GM19351 (cell line): Measurements from ENCODE around the gene E2F2.

Experiments
- ATAC-seq: cut with Tn5 transposase; IDR thresholded peaks from one replicate; pipeline ENCODE4 v1.9.1; 2021; ENCODE audit warnings: mild to moderate bottlenecking, moderate library complexity; ENCODE audit not compliant: unreplicated experiment

Gene E2F2

DNA sequence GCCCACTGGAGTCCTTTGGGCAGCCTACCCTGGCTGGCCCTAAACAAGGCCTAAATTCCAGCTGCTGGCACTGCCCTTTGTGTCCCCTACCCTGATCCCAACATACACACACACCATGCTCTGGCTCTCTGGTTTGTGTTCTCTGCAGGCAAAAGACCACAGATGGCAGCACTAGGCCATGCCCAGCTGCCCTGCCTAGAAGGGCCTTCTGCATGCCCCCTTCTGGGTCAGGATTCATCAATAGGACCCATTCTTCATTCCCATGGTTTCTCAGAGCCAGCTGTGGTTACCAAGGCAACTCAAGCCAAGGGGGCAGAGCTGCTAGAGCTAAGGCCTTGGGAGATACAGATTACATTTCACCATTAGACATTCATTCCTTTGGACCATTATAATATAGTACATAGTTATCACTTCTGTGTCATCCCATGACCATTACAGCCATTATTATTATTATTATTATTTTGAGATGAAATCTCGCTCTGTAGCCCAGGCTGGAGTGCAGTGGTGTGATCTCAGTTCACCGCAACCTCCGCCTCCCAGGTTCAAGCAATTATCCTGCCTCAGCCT, 64.5 kb downstream of the E2F2 start:
- ATAC-seq: no peak

DNA sequence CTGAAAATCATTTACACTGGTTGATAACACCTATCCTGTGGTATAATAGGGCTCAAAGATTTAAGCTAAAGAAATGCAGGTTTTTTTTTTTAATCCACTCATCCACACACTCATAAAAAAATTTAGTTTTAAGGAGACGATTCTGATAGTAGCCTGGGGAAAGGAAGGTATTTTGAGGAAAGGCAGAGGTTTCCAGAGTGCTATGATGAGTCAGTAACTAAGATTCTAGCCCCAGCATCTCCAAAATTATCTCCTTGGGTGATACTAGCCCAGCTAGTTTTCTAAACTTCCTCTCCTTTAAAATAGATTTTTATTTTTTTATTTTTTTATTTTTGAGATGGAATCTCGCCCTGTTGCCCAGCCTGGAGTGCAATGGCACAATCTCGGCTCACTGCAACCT, 67.7 kb downstream of the E2F2 start:
- ATAC-seq: no peak

DNA sequence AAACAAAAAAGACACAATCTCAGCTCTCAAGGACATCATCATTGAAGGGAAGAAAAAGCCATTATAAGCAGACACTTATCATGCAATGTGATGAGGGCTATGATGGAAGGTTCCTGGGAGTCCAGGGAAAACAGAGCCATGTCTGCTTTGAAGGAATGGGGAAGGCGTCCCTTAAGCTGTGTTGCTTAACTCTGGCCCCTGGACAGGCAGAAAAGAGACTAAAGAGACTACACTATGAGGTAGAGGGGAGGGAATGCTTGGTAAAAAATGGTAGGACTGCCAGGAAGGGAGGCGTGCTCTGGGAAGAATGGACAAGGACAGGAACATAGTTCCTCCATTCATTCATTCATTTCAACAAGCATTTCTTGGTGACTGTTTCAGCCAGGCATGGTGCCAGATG, 68.3 kb downstream of the E2F2 start:
- no peak for ATAC-seq

DNA sequence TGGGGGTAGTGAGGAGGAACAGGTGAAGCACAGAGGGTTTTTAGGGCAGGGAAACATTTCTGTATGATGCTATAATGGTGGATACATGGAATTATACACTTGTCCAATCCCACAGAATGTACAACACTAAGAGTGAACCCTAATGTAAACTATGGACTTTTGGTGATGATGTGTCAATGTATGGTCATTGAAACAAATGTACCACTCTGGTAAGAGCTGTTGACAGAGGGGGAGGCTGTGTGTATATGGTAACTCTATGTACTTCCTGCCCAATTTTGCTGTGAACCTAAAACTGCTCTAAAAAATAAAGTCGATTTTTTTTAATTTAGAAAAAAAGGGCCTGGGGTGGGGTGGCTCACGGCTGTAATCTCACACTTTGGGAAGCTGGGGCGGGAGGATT, 70.0 kb downstream of the E2F2 start:
- no peak for ATAC-seq

DNA sequence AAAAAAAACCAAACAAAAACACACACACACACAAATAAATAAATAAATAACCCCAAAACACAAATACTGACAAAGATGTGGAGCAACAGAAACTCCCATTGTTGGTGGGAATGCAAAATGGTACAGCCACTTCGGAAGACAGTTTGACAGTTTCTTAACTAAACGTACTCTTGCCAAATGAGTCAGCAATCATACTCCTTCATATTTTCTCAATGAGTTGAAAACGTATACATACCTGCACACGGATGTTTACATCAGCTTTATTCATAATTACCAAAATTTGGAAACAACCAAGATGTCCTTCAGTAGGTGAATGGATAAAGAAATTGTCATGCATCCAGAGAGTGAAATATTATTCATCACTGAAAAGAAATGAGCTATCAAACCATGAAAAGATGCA, 70.5 kb downstream of the E2F2 start:
- no peak for ATAC-seq

DNA sequence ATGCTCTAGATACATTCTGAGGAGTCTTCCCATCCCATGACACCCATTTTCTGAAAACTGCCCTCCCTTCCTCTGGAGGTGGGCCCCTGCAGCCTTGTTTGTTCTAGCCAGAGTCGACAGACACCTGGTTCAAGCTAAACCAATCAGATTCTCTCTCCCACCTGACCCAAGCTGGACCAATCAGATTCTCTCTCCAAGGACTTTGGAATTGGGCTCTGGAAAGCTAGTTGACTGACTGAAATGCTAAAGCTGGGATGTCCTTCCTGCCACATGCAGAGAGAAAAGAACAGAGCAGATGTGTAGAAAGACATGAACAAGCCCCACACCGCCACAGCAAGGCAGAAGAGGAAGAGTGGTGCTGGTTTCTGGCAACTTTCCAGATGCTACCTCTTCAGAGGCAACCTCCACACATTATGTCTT, 71.7 kb downstream of the E2F2 start:
- ATAC-seq: no peak
